ENCODE data around the gene DNAH5.

DNA sequence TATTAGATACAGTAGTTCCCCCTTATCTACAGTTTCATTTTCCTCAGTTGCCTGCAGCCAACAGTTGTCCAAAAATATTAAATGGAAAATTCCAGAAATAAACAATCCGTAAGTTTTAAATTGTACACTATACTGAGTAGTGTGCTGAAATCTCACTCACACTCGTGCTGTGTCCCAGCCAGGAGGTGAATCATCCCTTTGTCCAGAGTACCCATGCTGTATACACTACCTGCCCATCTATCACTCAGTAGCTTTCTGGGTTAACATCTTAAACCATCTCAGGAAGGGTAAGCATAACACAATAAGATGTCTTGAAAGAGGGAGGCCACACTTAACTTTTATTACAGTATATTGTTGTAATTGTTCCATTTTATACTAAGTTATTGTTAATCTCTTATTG is 31.7 kb upstream of the DNAH5 start:
- TF ChIP-seq, protein P1, sequence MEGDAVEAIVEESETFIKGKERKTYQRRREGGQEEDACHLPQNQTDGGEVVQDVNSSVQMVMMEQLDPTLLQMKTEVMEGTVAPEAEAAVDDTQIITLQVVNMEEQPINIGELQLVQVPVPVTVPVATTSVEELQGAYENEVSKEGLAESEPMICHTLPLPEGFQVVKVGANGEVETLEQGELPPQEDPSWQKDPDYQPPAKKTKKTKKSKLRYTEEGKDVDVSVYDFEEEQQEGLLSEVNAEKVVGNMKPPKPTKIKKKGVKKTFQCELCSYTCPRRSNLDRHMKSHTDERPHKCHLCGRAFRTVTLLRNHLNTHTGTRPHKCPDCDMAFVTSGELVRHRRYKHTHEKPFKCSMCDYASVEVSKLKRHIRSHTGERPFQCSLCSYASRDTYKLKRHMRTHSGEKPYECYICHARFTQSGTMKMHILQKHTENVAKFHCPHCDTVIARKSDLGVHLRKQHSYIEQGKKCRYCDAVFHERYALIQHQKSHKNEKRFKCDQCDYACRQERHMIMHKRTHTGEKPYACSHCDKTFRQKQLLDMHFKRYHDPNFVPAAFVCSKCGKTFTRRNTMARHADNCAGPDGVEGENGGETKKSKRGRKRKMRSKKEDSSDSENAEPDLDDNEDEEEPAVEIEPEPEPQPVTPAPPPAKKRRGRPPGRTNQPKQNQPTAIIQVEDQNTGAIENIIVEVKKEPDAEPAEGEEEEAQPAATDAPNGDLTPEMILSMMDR (IDR thresholded peaks at IDR 0.05) = no peak
- TF ChIP-seq POLR2A (IDR thresholded peaks at IDR 0.05) (no peak), POLR2AphosphoS5 (IDR thresholded peaks at IDR 0.05) (no peak)
